Bronchial epithelial cell (primary cell): Measurements from ENCODE around the gene ZNF79. TPM values are rescaled to one million over a fixed set of nuclear protein-coding genes. Genes with fewer than 3 reads are reported as not detected.

Source experiments
- DNase-seq: peaks from one replicate; pipeline ENCODE4 v3.0.0-alpha.2; 2010; ENCODE audit warnings: low read depth
- FAIRE-seq: peaks from 2 replicates; lab custom pipeline; 2011; peaks lifted over from hg19 to GRCh38; lab: Jason Lieb, UNC
- H3K27me3 ChIP-seq: 2 replicates; pipeline ENCODE4 v1.5.1; 2011; ENCODE audit warnings: low read length; ENCODE audit not compliant: control insufficient read depth, insufficient read depth
- H3K36me3 ChIP-seq: 2 replicates; pipeline ENCODE4 v1.5.1; 2011; ENCODE audit warnings: low read length; ENCODE audit not compliant: control insufficient read depth, insufficient read depth
- H3K4me3 ChIP-seq: 2 replicates; pipeline ENCODE4 v1.5.1; 2011; ENCODE audit warnings: mild to moderate bottlenecking, low read depth, low read length, control low read depth
- total RNA-seq: library from RNA; depleted of rRNA; stranded (reverse); fragments of >200 nt; gene quantifications from 2 replicates; pipeline ENCODE4 v1.2.1, GENCODE V29; 2014
- TF ChIP-seq, protein P1 (sequence below): IDR thresholded peaks from 2 replicates; pipeline ENCODE4 v1.5.1; 2011; ENCODE audit warnings: mild to moderate bottlenecking, moderate library complexity, low read length, control low read depth, inconsistent platforms; ENCODE audit not compliant: insufficient read depth, severe bottlenecking

Gene ZNF79
- total RNA-seq, 1 donor from 2014 or later, result 14.0 TPM

DNA sequence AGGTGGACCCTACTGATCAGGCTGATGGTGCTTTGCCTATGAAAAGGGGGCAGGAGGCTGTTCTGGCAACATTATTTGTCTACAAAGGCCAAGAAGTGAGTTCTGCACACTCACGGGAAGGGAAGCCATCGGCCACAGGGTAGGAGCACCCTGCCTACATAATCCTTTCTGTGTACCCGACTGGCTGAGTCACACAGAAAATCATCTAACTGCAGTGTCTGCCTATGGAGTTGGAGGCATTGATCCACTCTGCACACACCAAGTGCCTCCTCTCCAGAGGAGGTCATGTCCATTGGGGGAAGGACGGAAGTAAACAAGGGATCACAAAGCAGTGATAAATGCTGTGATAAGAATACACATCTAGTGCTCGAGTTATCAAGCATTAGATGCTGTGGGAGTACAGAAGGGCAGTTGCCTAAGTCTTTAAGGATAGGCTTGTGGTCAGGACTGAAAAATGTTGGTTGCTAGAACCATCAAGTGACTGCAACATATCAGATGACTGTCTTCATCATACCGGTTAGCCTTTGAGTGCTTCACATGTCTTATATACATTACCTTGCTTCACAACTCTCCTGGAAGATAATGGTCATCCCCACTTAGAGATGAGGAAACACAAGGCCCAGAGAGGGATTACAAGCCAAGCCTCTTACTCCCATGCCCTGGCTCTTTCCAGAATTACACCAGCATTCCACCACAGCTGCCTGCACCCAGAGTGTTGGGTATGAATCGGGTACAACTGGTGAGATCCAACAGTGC, 28.5 kb upstream of the ZNF79 start:
- no peak for FAIRE-seq
- no peak for DNase-seq
- no peaks in the 10 kb centered on the region for H3K27me3 ChIP-seq
- H3K4me3 ChIP-seq, result no peak overlapping the region
- H3K36me3 ChIP-seq, result peaks cover 3% of the 10 kb centered on the region
- TF ChIP-seq, protein P1, sequence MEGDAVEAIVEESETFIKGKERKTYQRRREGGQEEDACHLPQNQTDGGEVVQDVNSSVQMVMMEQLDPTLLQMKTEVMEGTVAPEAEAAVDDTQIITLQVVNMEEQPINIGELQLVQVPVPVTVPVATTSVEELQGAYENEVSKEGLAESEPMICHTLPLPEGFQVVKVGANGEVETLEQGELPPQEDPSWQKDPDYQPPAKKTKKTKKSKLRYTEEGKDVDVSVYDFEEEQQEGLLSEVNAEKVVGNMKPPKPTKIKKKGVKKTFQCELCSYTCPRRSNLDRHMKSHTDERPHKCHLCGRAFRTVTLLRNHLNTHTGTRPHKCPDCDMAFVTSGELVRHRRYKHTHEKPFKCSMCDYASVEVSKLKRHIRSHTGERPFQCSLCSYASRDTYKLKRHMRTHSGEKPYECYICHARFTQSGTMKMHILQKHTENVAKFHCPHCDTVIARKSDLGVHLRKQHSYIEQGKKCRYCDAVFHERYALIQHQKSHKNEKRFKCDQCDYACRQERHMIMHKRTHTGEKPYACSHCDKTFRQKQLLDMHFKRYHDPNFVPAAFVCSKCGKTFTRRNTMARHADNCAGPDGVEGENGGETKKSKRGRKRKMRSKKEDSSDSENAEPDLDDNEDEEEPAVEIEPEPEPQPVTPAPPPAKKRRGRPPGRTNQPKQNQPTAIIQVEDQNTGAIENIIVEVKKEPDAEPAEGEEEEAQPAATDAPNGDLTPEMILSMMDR, result no peak

DNA sequence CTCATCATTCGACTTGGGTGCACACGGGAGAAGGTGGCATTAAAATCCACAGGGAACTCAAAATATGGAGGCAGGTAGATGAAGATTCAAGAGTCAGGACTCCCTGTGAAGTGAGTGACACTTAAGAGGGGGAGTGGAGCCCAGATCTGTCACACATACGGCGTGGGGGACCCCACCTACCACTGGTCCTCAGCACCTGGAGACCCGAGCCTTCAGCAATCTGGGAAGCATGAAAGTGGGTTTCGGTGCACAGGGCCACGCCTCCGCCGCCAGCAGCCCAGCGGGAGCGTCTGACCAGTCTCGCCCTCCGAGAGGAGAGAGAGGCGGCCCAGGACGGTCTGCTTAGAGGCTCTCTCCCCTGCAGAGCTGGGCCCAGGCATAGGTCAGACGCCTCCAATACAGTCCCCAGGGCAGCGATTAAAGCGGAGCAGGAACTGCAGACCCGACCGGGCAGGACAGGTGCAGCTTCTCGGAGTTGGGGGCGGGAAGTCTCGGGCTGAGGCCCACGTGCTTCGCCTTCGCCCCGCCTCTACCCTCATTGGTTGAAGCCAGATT, 27.9 kb upstream of the ZNF79 start:
- Histone ChIP-seq H3K36me3 (peaks cover 6% of the 10 kb centered on the region), H3K4me3 (peak overlapping the region; percentile 50), H3K27me3 (no peaks in the 10 kb centered on the region)
- FAIRE-seq (no peak), DNase-seq (no peak)
- TF ChIP-seq, protein P1, result no peak

DNA sequence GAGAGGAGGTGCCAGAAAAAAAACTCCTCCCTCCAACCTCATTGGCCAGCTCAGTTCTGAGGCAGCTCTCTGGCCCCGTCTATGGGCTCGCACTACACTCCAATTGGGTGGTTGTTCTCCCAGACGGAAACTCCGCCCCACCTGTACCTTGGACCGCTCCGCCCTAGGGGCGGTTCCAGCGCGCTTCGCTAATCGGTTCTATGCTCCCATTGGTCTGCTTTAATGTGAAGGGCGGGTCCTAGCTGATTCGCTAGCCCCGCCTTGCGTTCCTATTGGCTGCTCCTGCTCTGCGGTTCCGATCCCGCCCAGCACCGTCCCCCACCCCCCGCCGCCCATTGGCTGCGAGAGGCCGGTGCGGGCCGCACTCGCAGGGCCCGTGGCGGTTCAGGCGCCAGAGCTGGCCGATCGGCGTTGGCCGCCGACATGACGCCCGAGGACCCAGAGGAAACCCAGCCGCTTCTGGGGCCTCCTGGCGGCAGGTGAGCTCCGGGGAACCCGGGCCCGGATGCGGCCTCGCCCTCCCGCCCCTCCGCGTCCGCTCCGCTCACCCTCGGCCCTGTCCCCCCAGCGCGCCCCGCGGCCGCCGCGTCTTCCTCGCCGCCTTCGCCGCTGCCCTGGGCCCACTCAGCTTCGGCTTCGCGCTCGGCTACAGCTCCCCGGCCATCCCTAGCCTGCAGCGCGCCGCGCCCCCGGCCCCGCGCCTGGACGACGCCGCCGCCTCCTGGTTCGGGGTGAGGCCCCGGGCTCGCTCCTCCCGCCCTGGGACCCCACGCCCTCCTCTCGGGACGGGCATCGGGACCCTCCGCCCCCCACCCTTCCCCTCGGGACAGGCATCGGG, 27.2 kb upstream of the ZNF79 start, which contains the start of gene SLC2A8:
Gene SLC2A8 (plus strand): TSS at position 362 of the 838 bp plus-strand sequence. CDS start 62 bp downstream, at position 424.
- Histone ChIP-seq H3K4me3 (peak within 1 kb of the TSS; percentile 83), H3K36me3 (peaks cover 6% of the 10 kb centered on the region), H3K27me3 (no peaks in the 10 kb centered on the region)
- FAIRE-seq (peak; percentile 99), DNase-seq (peak; percentile 99)
- TF ChIP-seq, protein P1, result peak; percentile 47

DNA sequence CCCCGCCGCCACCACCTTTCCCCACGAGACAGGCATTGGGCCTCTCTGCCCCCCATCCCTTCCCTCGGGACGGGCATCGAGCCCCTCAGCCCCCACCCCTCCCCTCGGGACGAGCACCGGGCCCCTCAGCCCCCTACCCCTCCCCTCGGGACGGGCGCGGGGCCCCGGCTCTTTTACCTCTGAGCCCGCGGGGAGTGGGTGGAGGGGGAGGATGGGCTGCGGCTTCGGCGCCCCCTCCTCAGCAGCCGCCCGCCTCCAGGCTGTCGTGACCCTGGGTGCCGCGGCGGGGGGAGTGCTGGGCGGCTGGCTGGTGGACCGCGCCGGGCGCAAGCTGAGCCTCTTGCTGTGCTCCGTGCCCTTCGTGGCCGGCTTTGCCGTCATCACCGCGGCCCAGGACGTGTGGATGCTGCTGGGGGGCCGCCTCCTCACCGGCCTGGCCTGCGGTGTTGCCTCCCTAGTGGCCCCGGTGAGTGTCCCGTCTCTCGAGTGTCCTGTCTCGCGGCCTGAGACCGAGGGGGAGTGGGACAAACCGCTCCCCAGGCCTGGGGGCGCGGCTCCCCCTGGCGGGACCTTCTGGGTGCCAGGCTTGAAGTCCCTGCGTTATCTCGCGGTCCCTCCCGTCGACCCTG, 26.4 kb upstream of the ZNF79 start:
- Histone ChIP-seq H3K36me3 (peaks cover 7% of the 10 kb centered on the region), H3K4me3 (peak overlapping the region; percentile 83), H3K27me3 (no peaks in the 10 kb centered on the region)
- TF ChIP-seq, protein P1, result peak; percentile 70
- DNase-seq (peak; percentile 13), FAIRE-seq (no peak)

DNA sequence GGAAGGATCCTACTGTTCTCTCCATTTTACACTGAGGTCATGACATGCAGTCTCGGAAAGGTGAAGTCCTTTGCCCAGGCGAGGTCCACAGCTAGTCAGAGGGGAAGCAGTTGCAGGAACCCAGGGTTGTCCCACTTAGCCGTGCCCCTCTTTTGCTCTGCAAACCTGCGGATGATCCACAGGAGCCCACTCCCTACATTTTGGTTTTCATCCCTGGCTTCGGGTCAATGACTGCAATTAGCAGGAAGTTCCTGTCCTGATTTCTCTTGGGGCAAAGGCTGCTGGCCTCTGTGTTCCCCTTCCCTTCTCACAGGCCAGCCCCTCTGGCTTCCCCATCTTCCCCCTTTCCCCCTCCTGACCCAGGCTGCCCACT, 25.9 kb upstream of the ZNF79 start:
- DNase-seq, result no peak
- FAIRE-seq, result no peak

More for the DNA sequence above, 25.9 kb upstream of the ZNF79 start:
- H3K36me3 ChIP-seq, result peaks cover 7% of the 10 kb centered on the region
- H3K27me3 ChIP-seq, result no peaks in the 10 kb centered on the region
- TF ChIP-seq, protein P1, result no peak
- peak overlapping the region; percentile 83 for H3K4me3 ChIP-seq
